ENCODE measurements around the gene COL20A1.

COL20A1 gene

DNA sequence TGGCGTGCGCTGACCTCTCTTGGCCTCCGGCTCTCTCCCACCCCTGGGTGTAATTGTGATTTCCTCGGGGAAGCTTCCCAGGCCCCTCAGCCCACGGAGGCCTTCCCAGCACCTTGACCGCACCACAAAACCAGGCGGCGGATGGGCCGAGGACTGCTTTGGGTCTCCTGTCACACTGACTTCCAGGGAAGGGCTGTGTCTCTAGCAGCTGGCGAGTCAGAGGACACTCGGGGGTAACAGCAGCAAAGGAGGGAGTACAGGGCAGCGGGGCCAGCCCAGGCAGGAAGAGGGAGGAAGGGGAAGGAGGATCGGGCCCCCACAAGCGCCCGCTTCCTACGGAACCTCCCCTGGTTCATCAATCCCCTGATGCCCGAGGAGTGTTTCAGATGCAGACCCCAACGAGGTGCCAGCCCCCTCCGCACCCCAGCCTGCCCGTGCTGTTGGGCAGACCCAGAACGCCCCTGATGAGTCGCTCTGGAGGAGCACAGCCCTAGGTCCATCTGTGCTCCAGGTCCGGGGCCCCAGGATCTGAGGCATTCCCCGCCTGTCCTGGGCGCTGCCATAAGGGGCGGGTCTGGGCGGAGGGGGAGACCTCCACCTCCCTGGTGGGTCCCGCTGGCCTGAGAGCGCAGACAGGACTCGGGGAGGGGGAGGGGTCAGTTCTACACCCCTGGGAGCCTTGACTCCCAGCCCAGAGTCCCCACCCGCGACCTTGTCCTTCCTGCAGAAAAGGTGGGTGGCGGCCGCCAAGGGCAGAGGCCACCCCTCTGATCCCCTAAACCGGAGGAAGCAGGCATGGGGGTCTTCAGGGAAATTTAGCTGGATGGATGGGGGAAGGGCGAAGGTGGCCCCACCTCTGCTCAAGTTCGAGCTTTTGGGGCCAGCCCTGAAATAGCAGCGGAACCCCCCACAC, 67.2 kb downstream of the COL20A1 start:
- DNase-seq (ENCODE audit: low read depth in 2 of 2, low spot score in 1 of 2): no peak

DNA sequence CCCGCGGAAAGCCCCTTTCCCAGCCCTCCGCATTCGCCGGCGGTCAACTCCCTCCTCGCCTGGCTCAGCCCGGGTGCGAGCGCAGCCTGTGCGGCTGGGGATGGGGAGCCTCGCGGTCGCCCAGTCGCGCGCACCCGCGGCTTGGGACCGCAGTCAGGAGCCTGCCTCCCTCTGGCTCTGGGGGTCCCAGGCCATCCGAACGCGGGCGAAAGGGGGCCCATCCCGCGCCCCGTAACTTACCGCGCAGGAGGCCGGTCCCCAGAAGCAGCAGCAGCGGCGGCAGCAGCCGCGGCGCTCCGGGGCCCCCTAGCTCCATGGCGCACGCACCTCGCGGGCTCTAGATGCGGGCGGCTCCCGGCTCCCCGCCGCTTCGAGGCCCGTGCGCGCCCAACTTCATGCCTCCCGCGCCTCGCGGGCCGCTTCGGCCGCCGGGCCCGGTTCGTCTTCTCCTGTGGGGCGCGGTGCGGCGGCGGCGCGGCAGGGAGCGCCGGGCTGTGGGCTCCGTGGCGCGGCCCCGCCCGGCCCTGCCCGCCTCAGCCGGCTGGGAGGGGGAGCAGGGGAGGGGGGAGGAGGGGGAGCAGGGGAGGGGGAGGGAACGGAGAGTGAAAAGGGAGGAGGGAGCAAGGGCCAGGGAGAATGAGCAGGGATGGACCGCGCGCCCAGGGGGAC, 68.0 kb downstream of the COL20A1 start, which contains the start of gene CHRNA4:
TSS of gene CHRNA4 (minus strand) at position 500 of the 669 bp plus-strand sequence. CDS start at position 316, 184 bp downstream.
- no peak for DNase-seq (ENCODE audit: low read depth in 2 of 2, low spot score in 1 of 2)

DNA sequence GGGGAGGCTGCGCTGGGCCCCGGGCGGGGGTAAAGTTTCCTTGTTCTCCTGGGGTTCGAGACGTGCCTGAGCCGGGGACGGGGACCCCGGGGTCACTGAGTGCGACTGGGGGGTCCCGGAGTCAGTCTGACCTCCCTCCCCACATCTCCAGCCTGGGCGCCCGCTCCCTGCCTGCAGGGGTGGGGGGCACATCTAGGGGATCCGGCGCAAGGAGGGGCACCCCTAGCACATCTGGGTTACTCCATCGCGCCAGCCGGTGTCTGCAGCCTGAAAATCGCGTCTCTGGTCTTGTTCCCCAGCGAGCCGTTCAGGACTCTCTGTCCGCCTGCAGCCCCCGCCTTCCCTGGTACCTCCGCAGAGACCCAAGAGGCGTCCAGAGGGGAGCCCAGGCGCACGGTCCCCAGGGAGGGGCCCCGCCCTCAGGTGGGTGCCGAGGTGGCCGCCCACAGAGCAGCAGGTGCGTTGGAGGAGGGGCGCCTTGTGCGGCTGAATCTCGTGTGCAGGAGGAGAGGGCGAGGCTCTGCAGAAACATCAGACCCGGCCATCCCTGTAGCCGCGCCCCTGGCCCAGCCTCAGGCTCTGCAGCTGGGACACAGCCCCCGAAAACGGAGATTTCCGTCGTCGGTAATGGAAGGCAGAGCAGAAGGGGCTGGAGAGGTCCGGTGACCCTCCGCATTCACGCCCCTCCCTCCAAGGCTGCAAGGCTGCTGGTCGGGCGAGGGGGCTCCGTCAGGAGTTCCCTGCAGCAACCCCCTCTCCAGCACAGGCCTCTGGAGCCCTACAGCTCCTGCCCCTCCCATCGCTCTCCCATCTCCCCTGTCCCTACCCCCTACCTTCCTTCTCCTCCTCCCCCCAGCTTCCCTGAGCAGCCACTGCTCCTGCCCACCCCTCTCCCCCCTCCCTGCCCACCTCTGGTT, 68.8 kb downstream of the COL20A1 start:
- no peak for DNase-seq (ENCODE audit: low read depth in 2 of 2, low spot score in 1 of 2)

DNA sequence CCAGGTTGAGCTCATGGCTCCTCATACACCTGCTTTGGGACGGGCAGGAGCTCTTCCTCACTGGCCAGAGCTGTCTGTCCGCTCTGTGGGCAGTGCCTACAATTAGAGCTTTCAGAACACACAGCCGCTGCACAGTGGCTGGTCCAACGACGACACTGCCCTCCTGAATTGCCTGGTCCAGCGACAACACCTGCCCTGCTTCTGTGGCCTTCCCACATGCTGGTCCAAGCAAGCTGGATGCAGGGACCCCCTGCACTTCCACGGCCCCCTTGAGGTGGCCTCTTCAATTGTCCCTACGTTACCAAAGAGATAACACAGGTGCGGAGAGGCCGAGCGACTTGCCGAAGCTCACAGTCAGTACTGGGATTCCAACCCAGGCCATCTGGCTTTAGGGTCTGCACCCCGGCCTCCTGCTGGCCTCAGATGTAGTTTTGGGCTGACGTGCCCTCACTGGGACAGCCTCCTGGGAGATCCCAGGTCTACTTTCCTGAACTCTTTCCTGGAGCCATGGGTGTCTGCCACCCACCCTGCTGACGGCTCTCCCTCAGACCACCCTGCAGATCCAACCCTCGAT, 69.5 kb downstream of the COL20A1 start:
- DNase-seq (ENCODE audit: low read depth in 2 of 2, low spot score in 1 of 2): no peak

DNA sequence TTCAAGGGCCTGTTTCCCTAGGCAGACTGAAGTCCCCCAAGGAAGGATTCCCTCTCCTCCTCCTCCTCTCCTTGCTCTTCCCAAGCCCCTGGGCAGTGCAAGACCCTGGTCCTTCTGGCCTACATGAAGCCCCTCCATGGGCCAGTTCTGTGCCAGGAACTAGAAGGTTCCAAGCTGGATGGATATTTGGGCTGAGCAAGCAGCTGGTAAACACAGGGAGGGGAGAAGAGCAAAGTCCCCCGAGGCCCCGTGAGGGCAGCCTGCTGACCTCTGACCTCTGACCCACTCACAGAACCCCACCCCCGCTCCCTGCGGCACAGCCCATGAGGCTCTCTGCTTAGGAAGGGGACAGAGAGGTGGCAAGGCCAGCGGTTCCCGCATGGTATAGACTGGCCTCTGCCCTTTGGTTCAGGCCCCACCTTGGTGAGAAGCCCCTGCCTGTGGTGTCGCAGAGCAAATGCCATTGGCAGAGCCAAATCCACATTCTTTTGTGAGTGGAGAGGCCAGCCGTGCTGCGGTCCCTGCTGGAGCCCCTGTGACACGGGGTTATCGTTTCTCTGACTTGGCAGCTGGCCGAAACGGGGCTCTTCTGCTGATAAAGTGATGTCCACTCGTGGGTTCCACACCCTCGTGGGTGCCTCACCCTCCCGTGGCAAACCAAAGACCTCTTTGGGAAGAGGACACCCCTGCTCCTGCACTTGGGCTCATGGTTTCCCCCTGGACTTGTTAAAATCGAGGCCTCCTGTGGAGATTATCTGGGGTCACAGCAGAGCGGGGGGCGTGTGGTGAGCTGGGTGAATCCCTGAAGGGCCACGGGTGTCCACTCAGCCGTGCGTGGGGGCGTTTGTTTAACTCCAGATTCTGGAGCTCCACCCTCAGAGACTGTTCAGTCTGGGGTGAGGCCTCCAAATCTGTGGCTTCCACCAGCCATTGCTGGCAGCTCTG, 70.3 kb downstream of the COL20A1 start:
- no peak for DNase-seq (ENCODE audit: low read depth in 2 of 2, low spot score in 1 of 2)

DNA sequence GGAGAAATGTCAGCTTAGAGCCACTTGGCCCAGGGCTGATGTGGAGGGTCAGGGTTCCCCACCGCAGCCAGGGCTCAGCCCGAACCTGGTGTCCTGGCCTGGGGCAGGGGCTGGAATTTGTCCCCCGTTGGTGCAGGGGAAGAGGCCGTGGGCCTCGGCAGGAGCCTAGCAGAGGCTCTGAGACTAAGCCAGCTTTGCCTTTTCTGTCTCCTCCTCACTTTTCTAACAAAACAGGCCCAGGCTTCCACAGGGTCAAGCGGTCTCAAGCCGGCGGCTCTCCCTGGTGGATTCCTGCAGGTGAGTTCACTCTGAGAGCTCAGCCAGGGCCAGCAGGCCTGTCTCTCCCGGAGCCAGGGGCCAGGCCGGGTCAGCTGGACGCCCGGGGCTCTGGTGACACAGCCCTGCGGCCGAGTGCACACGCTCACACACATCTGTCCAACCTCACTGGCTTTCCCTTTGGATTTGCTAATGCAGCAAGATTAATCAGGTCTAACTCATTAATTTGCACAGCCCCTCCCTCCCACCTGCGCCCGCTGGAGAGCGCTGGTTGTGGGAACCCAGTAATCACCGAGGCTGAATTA, 71.1 kb downstream of the COL20A1 start:
- DNase-seq (ENCODE audit: low read depth in 2 of 2, low spot score in 1 of 2): no peak

DNA sequence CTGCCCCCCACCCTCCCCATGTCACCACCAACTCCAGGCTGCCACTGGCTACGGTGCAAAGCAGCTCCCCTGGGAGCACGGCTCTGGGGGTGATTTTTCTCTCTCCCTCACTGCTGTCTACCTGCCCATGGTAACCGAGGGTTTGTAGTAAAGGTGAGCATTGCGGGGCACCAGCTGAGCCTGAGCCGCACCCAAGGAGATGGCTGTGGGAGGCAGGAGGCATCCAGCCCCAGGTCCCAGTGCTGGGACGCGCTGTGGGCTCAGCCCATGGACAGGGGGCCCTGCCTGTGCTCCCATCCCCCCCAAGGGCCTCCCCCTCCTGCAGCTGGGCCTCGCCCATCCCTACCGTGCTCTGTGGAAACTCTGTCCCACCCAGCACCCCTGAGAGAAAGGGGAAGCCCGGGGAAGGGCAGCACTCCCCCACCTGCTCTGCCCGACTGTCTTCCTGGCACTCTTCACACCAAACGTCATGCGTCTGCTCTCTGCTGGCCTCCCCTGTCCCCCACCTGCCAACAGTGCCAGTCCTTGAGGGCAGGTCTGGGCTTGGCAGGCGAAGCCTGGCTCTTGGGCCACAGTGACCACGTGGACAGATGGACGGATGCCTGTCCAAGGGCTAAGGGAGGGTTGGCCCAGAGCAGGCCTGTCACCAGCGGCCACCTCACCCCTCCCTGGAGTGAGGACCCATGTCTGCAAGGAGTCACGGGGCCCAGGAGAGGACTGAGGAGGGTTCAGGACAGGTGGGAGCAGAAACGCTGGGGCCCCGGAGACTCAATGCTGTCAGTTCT, 72.0 kb downstream of the COL20A1 start:
- DNase-seq (ENCODE audit: low read depth in 2 of 2, low spot score in 1 of 2): no peak

DNA sequence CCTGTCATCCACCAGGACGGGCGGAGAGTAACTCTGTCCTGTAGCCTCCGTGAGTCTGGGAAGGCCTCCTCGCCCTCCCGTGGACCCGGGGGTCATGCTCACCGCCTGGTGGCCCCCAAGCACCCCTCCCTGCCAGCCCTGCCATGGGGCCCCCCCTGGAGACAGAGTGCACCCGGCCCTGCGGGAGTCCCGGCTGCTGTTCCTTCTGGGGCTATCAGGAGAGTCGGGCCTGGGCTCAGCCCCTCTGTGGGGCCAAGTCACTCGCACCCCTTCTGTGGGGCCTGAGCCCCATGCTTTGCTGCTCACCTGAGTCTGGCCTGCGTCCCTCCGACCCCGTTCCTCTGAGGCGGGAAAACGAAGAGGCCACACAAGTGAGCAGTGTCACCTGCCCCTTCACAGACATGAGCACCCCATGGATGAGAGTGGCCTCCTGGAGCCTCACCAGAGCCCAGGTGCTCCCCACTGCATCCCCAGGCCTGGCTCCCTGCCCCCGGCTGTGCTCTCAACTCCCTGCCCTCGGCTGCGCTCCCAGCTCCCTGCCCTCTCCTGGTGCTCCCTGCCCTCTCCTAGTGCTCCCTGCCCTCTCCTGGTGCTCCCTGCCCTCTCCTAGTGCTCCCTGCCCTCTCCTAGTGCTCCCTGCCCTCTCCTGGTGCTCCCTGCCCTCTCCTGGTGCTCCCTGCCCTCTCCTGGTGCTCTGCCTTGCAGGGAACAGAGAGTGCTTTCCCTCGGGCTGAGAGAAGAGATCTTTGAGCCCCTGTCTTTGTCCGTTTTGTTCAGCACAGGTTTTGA, 72.8 kb downstream of the COL20A1 start:
- DNase-seq (ENCODE audit: low read depth in 2 of 2, low spot score in 1 of 2): no peak

GRCh38 chr20:63366390-63367365, 73.7 kb downstream of the COL20A1 start:
- DNase-seq (ENCODE audit: low read depth in 2 of 2, low spot score in 1 of 2): no peak

DNA sequence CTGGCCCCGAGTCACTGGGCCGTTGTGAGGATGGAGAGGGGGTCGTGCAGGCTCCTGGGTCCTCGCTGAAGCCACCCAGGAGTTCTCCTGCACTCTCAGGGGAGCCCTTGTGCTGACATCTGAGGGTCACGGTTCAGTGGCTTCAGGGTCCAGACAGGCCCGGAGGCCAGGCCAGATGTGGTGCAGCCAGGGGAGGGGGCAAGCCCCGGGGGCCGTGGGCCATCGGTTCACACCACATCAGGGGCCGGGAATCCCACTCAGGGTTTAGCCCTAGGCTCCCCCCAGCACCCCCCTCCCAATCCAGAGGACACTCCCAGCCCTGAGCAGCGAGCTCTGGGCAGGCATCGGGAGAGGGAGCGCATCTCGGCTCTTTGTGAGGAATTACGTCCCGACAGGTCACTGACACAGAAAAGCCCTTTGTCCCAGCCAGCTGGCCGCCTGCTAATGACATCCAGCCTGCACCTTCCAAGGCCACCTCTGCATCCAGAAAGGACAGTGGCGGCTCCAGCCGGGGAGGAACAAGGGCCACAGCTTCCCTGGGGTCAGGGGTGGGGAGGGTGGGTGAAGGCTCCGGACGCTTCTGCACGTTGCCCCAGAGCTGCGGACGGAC, 74.6 kb downstream of the COL20A1 start:
- no peak for DNase-seq (ENCODE audit: low read depth in 2 of 2, low spot score in 1 of 2)

- no peak for DNase-seq (ENCODE audit: low read depth in 2 of 2, low spot score in 1 of 2)
Measured at GRCh38 chr20:63368151-63368550, 75.2 kb downstream of the COL20A1 start.

DNA sequence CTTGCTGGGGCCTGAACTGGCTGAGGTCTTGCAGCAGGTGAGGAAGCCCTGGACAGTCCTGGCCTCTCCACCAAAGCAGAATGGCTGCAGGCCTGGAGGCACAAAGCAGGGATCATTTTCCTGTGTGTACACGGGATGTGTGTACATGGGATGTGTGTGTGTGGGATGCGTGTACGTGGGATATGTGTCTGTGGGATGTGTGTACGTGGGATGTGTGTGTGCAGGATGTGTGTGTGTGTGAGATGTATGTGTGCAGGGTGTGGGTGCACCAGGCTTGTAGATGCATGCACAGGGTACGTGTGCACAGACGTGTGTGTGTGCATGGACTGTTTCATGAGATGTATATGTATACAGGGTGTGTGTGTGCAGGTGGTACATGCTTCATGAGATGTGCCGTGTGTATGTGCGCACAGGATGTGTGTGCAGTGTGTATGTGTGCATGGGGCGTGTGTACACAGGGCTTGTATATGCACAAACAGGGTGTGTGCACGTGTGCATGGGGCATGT, 76.1 kb downstream of the COL20A1 start:
- DNase-seq (ENCODE audit: low read depth in 2 of 2, low spot score in 1 of 2): no peak

- DNase-seq (ENCODE audit: low read depth in 2 of 2, low spot score in 1 of 2): no peak
Measured at GRCh38 chr20:63369724-63370617, 77.0 kb downstream of the COL20A1 start.

GRCh38 chr20:63370618-63371187, 77.7 kb downstream of the COL20A1 start:
- no peak for DNase-seq (ENCODE audit: low read depth in 2 of 2, low spot score in 1 of 2)

Measured in stimulated activated CD8-positive, alpha-beta memory T cell treated with anti-CD3 and anti-CD28 coated beads, Interleukin-4, amount 100 ng/mL, for 4 hours (primary cell).